Activated T-cell treated with anti-CD3 and anti-CD28 coated beads for 24 hours (primary cell): ENCODE data around the gene SHC4.

Experiments
- DNase-seq: peaks from one replicate; pipeline ENCODE4 v3.0.0-alpha.2; 2020; ENCODE audit warnings: low read depth

The SHC4 gene

GRCh38 chr15:48845123-48845522, 118.6 kb downstream of the SHC4 start:
- DNase-seq: no peak

- no peak for DNase-seq
These were observed 121.2 kb downstream of the SHC4 start for GRCh38 chr15:48842501-48842900.

- DNase-seq: no peak
These were observed 129.0 kb downstream of the SHC4 start for GRCh38 chr15:48834756-48835155.

GRCh38 chr15:48833526-48834239, 130.0 kb downstream of the SHC4 start:
- no peak for DNase-seq

GRCh38 chr15:48832648-48833047, 131.1 kb downstream of the SHC4 start:
- DNase-seq: no peak

- DNase-seq: no peak
These were observed 134.8 kb downstream of the SHC4 start for GRCh38 chr15:48828906-48829305.

GRCh38 chr15:48828471-48828870, 135.2 kb downstream of the SHC4 start:
- no peak for DNase-seq

- no peak for DNase-seq
These were observed 138.6 kb downstream of the SHC4 start for GRCh38 chr15:48825075-48825474.

- no peak for DNase-seq
These were observed 140.0 kb downstream of the SHC4 start for GRCh38 chr15:48823706-48824105.

GRCh38 chr15:48823237-48823636, 140.5 kb downstream of the SHC4 start:
- DNase-seq: no peak

- no peak for DNase-seq
These were observed 149.4 kb downstream of the SHC4 start for GRCh38 chr15:48814286-48814685.

GRCh38 chr15:48811325-48811958, 152.3 kb downstream of the SHC4 start:
- DNase-seq: no peak

GRCh38 chr15:48810414-48811324, 153.1 kb downstream of the SHC4 start, which contains the start of gene CEP152:
Gene CEP152, minus strand, starts transcription at chr15:48811069. Its CDS starts 5,420 bp downstream, at chr15:48805649.
- DNase-seq: peak; percentile 97

- no peak for DNase-seq
These were observed 157.6 kb downstream of the SHC4 start for GRCh38 chr15:48806151-48806550.

- no peak for DNase-seq
These were observed 158.1 kb downstream of the SHC4 start for GRCh38 chr15:48805591-48805990.

- no peak for DNase-seq
These were observed 159.8 kb downstream of the SHC4 start for GRCh38 chr15:48803877-48804276.

- no peak for DNase-seq
These were observed 160.9 kb downstream of the SHC4 start for GRCh38 chr15:48802867-48803266.

- no peak for DNase-seq
These were observed 161.5 kb downstream of the SHC4 start for GRCh38 chr15:48802257-48802656.

GRCh38 chr15:48800811-48801455, 162.8 kb downstream of the SHC4 start:
- DNase-seq: no peak

GRCh38 chr15:48800245-48800644, 163.5 kb downstream of the SHC4 start:
- no peak for DNase-seq

GRCh38 chr15:48798319-48798718, 165.4 kb downstream of the SHC4 start:
- DNase-seq: no peak

GRCh38 chr15:48796930-48797329, 166.8 kb downstream of the SHC4 start:
- DNase-seq: no peak
